PFSK-1 (cell line): ENCODE data around the gene INO80C.

Experiments used
- POLR2AphosphoS5 ChIP-seq: IDR thresholded peaks from 2 replicates; pipeline ENCODE4 v1.6.1; 2012; ENCODE audit warnings: low read depth, mild to moderate bottlenecking, control low read depth, low read length, moderate library complexity
- SIN3A ChIP-seq: IDR thresholded peaks from 2 replicates; pipeline ENCODE4 v1.6.1; 2012; ENCODE audit warnings: mild to moderate bottlenecking, low read length, moderate library complexity, borderline replicate concordance; ENCODE audit not compliant: insufficient read depth
- TAF1 ChIP-seq: IDR thresholded peaks from 2 replicates; pipeline ENCODE4 v1.6.1; 2012; ENCODE audit warnings: low read length, control low read depth, borderline replicate concordance; ENCODE audit not compliant: insufficient read depth

- TF ChIP-seq POLR2AphosphoS5, result no peak
- no peak for TF ChIP-seq SIN3A
- TF ChIP-seq TAF1, result no peak
Observed at GRCh38 chr18:35438480-35439234, 59.1 kb downstream of the INO80C start.
